ENCODE data around the gene CLIC5.

The CLIC5 gene

DNA sequence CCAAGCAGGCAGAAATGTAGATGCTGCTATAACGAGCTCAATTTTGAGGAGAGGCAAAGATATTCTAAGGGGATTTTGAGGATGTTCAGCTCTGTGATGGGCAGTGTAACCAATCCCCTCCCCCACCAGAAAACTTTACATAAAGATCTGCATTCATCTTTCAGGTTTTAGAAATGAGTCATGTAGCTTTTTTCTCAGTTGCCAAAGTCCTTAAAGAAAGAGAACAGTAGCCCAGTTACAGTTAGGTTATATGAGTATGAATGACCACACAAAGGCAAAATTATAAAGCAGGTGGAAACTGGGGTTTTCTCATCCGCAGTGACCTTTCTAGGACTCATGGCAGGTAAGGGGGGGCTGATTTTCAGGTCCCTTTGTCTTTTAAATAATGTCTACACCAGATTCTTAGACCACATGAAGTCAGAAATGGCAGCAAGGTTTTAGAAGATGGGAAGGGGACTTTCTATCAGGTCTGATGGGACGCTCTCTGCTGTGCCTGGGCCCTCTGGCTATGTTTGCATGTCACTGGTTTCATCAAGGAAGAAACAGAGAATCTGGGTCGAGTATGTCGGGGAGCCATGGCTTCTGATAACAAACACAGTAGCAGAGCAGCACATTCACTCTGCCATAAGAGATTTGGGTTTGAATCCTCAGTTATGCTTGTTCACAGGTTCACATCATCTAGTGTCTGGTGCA is 94.7 kb downstream of the CLIC5 start:
- Mint-ChIP-seq H3K27me3 (ENCODE audit: low read depth, poor library complexity) (peaks cover 3% of the 10 kb centered on the region), H3K27ac (no peak overlapping the region), H3K4me3 (no peak overlapping the region), H3K9me3 (no peaks in the 10 kb centered on the region), H3K36me3 (ENCODE audit: low read depth) (no peaks in the 10 kb centered on the region), H3K4me1 (peaks cover 41% of the 10 kb centered on the region)
- DNase-seq = no peak
- TF ChIP-seq, protein P1, sequence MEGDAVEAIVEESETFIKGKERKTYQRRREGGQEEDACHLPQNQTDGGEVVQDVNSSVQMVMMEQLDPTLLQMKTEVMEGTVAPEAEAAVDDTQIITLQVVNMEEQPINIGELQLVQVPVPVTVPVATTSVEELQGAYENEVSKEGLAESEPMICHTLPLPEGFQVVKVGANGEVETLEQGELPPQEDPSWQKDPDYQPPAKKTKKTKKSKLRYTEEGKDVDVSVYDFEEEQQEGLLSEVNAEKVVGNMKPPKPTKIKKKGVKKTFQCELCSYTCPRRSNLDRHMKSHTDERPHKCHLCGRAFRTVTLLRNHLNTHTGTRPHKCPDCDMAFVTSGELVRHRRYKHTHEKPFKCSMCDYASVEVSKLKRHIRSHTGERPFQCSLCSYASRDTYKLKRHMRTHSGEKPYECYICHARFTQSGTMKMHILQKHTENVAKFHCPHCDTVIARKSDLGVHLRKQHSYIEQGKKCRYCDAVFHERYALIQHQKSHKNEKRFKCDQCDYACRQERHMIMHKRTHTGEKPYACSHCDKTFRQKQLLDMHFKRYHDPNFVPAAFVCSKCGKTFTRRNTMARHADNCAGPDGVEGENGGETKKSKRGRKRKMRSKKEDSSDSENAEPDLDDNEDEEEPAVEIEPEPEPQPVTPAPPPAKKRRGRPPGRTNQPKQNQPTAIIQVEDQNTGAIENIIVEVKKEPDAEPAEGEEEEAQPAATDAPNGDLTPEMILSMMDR (IDR thresholded peaks at IDR 0.05) = no peak

GRCh38 chr6:45917439-45917838 is 98.2 kb downstream of the CLIC5 start:
- no peaks in the 10 kb centered on the region for H3K27me3 Mint-ChIP-seq (ENCODE audit: low read depth, poor library complexity)
- no peaks in the 10 kb centered on the region for H3K36me3 Mint-ChIP-seq (ENCODE audit: low read depth)
- H3K4me3 Mint-ChIP-seq = no peak overlapping the region
- TF ChIP-seq, protein P1 (IDR thresholded peaks at IDR 0.05) = no peak
- H3K9me3 Mint-ChIP-seq = no peaks in the 10 kb centered on the region
- no peak for DNase-seq
- no peak overlapping the region for H3K27ac Mint-ChIP-seq
- H3K4me1 Mint-ChIP-seq = peaks cover 36% of the 10 kb centered on the region

DNA sequence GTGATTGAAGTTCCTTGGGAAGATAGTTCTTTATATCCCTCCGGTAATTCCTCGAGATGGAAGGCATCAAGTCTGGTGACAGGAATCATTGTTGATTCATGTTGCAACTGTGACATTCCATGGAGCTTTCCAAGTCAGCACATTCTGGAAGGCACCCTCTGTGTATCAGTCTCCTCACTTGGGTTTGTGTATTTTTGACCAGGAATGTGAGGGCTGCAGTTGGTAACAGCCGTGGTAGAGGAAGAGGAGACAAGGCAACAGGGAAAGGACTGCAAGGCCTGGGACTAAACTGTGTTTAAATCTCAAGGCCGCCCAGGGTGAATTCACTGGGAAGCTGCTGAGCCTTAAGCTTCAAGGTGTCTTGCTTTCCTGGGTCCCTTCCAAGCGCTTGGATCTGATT is 99.0 kb downstream of the CLIC5 start:
- Mint-ChIP-seq H3K27ac (no peak overlapping the region), H3K9me3 (no peaks in the 10 kb centered on the region), H3K4me3 (no peak overlapping the region), H3K4me1 (peaks cover 31% of the 10 kb centered on the region), H3K36me3 (ENCODE audit: low read depth) (no peaks in the 10 kb centered on the region), H3K27me3 (ENCODE audit: low read depth, poor library complexity) (no peaks in the 10 kb centered on the region)
- no peak for DNase-seq
- TF ChIP-seq, protein P1 (IDR thresholded peaks at IDR 0.05) = no peak

GRCh38 chr6:45915780-45916468 is 99.7 kb downstream of the CLIC5 start:
- DNase-seq = no peak
- H3K36me3 Mint-ChIP-seq (ENCODE audit: low read depth) = no peaks in the 10 kb centered on the region
- TF ChIP-seq, protein P1 (IDR thresholded peaks at IDR 0.05) = no peak
- no peak overlapping the region for H3K4me3 Mint-ChIP-seq
- no peaks in the 10 kb centered on the region for H3K27me3 Mint-ChIP-seq (ENCODE audit: low read depth, poor library complexity)
- H3K27ac Mint-ChIP-seq = no peak overlapping the region
- peaks cover 4% of the 10 kb centered on the region for H3K9me3 Mint-ChIP-seq
- H3K4me1 Mint-ChIP-seq = peaks cover 29% of the 10 kb centered on the region

DNA sequence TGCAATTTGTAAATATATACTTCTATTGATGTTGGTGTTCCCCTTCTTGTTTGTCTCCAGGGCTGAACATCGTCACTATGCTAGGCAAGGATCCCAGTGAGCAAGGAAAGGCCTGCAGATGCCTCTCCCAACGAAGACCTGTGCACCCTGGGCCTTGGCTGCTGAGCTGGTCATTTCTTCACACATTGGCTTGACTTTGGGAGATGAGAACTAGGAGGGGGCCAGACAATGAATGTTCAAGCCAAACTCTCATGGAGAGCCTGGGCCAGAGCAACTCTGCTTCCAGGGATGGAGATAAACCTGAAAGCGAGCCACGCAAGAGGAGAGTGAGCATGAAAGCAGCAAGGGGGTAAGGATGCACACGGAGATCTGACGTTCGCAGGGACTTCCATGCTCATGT is 104.0 kb downstream of the CLIC5 start:
- Mint-ChIP-seq H3K27me3 (ENCODE audit: low read depth, poor library complexity) (no peaks in the 10 kb centered on the region), H3K36me3 (ENCODE audit: low read depth) (peaks cover 14% of the 10 kb centered on the region), H3K9me3 (peaks cover 43% of the 10 kb centered on the region), H3K4me3 (no peak overlapping the region), H3K27ac (no peak overlapping the region), H3K4me1 (no peaks in the 10 kb centered on the region)
- TF ChIP-seq, protein P1 (IDR thresholded peaks at IDR 0.05) = no peak
- no peak for DNase-seq

- H3K27ac Mint-ChIP-seq = no peak overlapping the region
- no peak overlapping the region for H3K4me3 Mint-ChIP-seq
- TF ChIP-seq, protein P1 (IDR thresholded peaks at IDR 0.05) = no peak
- peaks cover 22% of the 10 kb centered on the region for H3K4me1 Mint-ChIP-seq
- peaks cover 14% of the 10 kb centered on the region for H3K36me3 Mint-ChIP-seq (ENCODE audit: low read depth)
- peaks cover 42% of the 10 kb centered on the region for H3K9me3 Mint-ChIP-seq
- H3K27me3 Mint-ChIP-seq (ENCODE audit: low read depth, poor library complexity) = peaks cover 5% of the 10 kb centered on the region
- no peak for DNase-seq
Observed at GRCh38 chr6:45903959-45904358, 111.7 kb downstream of the CLIC5 start.
